GM10248 (cell line): ENCODE measurements around the gene SFSWAP.

ENCODE experiments used
- CTCF ChIA-PET: fragments of 300-600 bp; sonication (Branson Sonifier 250); formaldehyde crosslinking; extraction: SDS; loops from one replicate; lab custom pipeline; 2021; ENCODE audit warnings: antibody characterized with exemption; lab: Yijun Ruan, JAX
- POLR2A ChIA-PET: fragments of 350-650 bp; sonication (Branson Sonifier 250); formaldehyde crosslinking; extraction: SDS; loops from one replicate; lab custom pipeline; 2020; ENCODE audit warnings: antibody characterized with exemption; lab: Yijun Ruan, JAX
- DNase-seq: peaks from one replicate; pipeline ENCODE4 v3.0.0; 2012; ENCODE audit errors: extremely low spot score
- CTCF ChIP-seq: IDR thresholded peaks from 2 replicates; pipeline ENCODE4 v1.5.1; 2012; ENCODE audit warnings: mild to moderate bottlenecking, low read depth; ENCODE audit errors: extremely low read depth, missing control alignments, control extremely low read depth

The SFSWAP gene

GRCh38 chr12:131844656-131845055 lies 133.8 kb downstream of the SFSWAP start:
- ChIA-PET POLR2A (no interaction called here), CTCF (interaction anchor here (1.2 kb wide), 1 partner anchor 9 kb away, joined by 4 read pairs; no protein-coding TSS in a partner anchor)
- no peak for TF ChIP-seq CTCF
- no peak for DNase-seq

GRCh38 chr12:131845121-131845520 lies 134.2 kb downstream of the SFSWAP start:
- CTCF ChIA-PET: no interaction called here
- no peak for TF ChIP-seq CTCF
- DNase-seq: no peak
- POLR2A ChIA-PET: no interaction called here

GRCh38 chr12:131847456-131847855 lies 136.6 kb downstream of the SFSWAP start:
- ChIA-PET CTCF (no interaction called here), POLR2A (no interaction called here)
- no peak for DNase-seq
- no peak for TF ChIP-seq CTCF

GRCh38 chr12:131848753-131849152 lies 137.9 kb downstream of the SFSWAP start:
- ChIA-PET POLR2A (no interaction called here), CTCF (no interaction called here)
- no peak for DNase-seq
- no peak for TF ChIP-seq CTCF
